Ishikawa (cell line): ENCODE results near the gene HMGN4.
A peak's percentile ranks its signal among the peaks of the same experiment; 100 is the strongest.

Source experiments
- EP300 ChIP-seq: IDR thresholded peaks from 2 replicates; pipeline ENCODE4 v1.6.1; 2012; ENCODE audit warnings: borderline replicate concordance
- NFIC ChIP-seq: IDR thresholded peaks from 2 replicates; pipeline ENCODE4 v1.6.1; 2012
- REST ChIP-seq: IDR thresholded peaks from 2 replicates; pipeline ENCODE4 v1.6.1; 2012; ENCODE audit warnings: low read depth, mild to moderate bottlenecking
- TAF1 ChIP-seq: IDR thresholded peaks from 2 replicates; pipeline ENCODE4 v1.6.1; 2012; ENCODE audit warnings: low read depth, mild to moderate bottlenecking
- USF1 ChIP-seq: IDR thresholded peaks from 2 replicates; pipeline ENCODE4 v1.6.1; 2012
- ZBTB7A ChIP-seq: IDR thresholded peaks from 2 replicates; pipeline ENCODE4 v1.6.1; 2012; ENCODE audit warnings: low read depth

- TF ChIP-seq REST (no peak), USF1 (no peak; the same call in 1 of the 2 replicates), NFIC (0 out of 2 replicates have a peak, but pooled peaks have one; percentile 21), EP300 (no peak), ZBTB7A (no peak), TAF1 (no peak)
Observed at GRCh38 chr6:26532699-26533531, 5.3 kb upstream of the HMGN4 start.
